Measurements from ENCODE around the gene ADAMTSL4.
"Not testable (repeated sequence)": the region's sequence is repeated elsewhere in the genome, so short reads cannot be mapped to it uniquely, and the experiment has no call there.

ADAMTSL4 gene

GRCh38 chr1:150555198-150555970, 6.2 kb downstream of the ADAMTSL4 start:
- DNase-seq (ENCODE audit: low read depth in 2 of 2): no peak

- no peak for DNase-seq (ENCODE audit: low read depth in 2 of 2)
Observed at GRCh38 chr1:150555971-150556865, 7.0 kb downstream of the ADAMTSL4 start.

- DNase-seq (ENCODE audit: low read depth in 2 of 2): no peak
Observed at GRCh38 chr1:150557065-150557600, 7.9 kb downstream of the ADAMTSL4 start.

GRCh38 chr1:150557813-150558212, 8.6 kb downstream of the ADAMTSL4 start:
- DNase-seq (ENCODE audit: low read depth in 2 of 2): no peak

- no peak for DNase-seq (ENCODE audit: low read depth in 2 of 2)
Observed at GRCh38 chr1:150558303-150558704, 9.1 kb downstream of the ADAMTSL4 start.

GRCh38 chr1:150558761-150559655, 9.8 kb downstream of the ADAMTSL4 start:
- DNase-seq (ENCODE audit: low read depth in 2 of 2): no peak

GRCh38 chr1:150559656-150560010, 10.4 kb downstream of the ADAMTSL4 start:
- no peak for DNase-seq (ENCODE audit: low read depth in 2 of 2)

GRCh38 chr1:150560011-150560438, 10.8 kb downstream of the ADAMTSL4 start:
- peak in 1 of 2 donors; percentile 71 for DNase-seq (ENCODE audit: low read depth in 2 of 2)

GRCh38 chr1:150560576-150561253, 11.5 kb downstream of the ADAMTSL4 start:
- peak; percentile 84 for DNase-seq (ENCODE audit: low read depth in 2 of 2)

GRCh38 chr1:150561254-150561973, 12.2 kb downstream of the ADAMTSL4 start:
- peak in 1 of 2 donors; percentile 72 for DNase-seq (ENCODE audit: low read depth in 2 of 2)

GRCh38 chr1:150561974-150562445, 12.8 kb downstream of the ADAMTSL4 start:
- DNase-seq (ENCODE audit: low read depth in 2 of 2): peak; percentile 89

GRCh38 chr1:150562446-150563339, 13.5 kb downstream of the ADAMTSL4 start:
- peak in 1 of 2 donors; percentile 72 for DNase-seq (ENCODE audit: low read depth in 2 of 2)

- DNase-seq (ENCODE audit: low read depth in 2 of 2): no peak
Observed at GRCh38 chr1:150563340-150564038, 14.3 kb downstream of the ADAMTSL4 start.

GRCh38 chr1:150564051-150564991, 15.1 kb downstream of the ADAMTSL4 start:
- DNase-seq (ENCODE audit: low read depth in 2 of 2): no peak

- not testable (repeated sequence) for DNase-seq (ENCODE audit: low read depth in 2 of 2)
Observed at GRCh38 chr1:150565240-150565991, 16.2 kb downstream of the ADAMTSL4 start.

GRCh38 chr1:150566589-150567340, 17.6 kb downstream of the ADAMTSL4 start:
- DNase-seq (ENCODE audit: low read depth in 2 of 2): no peak
